Germinal center (tissue), 1 donor: ENCODE results near the gene OR6C2.
A peak's percentile ranks its signal among the peaks of the same experiment; 100 is the strongest.
"Not testable (repeated sequence)": the region's sequence is repeated elsewhere in the genome, so short reads cannot be mapped to it uniquely, and the experiment has no call there.

ENCODE experiments used
- DNase-seq: peaks from one replicate; pipeline ENCODE4 v3.0.0; 2012; ENCODE audit warnings: mixed read lengths, low spot score

Gene OR6C2

GRCh38 chr12:55443776-55444175 lies at the start of gene OR6C2:
OR6C2 (plus strand) TSS chr12:55444076; CDS start chr12:55452214, 8,138 bp downstream.
- no peak for DNase-seq

- DNase-seq, result no peak
Observed at GRCh38 chr12:55396326-55396725, 47.5 kb upstream of the OR6C2 start.

DNA sequence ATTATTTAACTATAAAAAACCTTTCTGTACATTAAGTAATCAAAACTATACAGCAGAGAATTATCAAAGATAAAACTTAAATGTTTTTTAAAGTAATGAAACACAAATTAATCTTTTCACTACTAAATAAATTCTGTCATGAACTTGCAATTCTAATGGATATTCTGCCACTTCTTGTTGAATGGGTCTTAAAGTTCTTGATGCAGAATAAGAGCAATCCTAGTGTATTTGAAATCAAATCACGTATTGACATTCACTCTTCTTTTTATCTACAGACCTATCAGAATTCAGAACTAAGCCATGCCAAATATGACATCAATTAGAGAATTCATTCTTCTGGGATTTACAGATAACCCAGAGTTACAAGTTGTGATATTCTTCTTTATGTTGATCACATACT lies 43.6 kb upstream of the OR6C2 start, which contains the start of gene OR6C65:
Gene OR6C65 (plus strand): TSS at position 301 of the 400 bp plus-strand sequence. CDS start 0 bp downstream, at position 301.
- DNase-seq, result no peak

DNA sequence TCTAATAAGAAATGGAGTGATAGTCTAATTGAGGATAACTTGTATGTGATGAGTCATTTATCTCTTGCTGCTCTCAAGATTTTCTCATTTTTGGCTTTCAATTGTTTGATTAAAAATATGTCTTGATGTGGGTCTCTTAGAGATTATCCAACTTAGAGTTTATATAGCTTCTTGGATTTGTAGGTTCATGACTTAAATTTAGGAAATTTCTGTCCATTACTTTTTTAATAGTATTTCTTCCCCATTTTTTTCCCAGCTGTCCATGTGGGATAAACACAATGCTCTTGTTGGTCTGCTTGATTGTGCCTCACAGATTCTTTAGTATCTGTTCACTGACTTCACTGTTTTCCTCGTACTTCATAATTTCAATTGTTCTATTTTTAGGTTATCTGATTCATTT lies 36.0 kb upstream of the OR6C2 start:
- DNase-seq, result no peak

GRCh38 chr12:55409133-55409532 lies 34.7 kb upstream of the OR6C2 start:
- DNase-seq, result not testable (repeated sequence)

- not testable (repeated sequence) for DNase-seq
Observed at GRCh38 chr12:55412138-55412537, 31.7 kb upstream of the OR6C2 start.

GRCh38 chr12:55413498-55414388 lies 30.1 kb upstream of the OR6C2 start:
- not testable (repeated sequence) for DNase-seq

DNA sequence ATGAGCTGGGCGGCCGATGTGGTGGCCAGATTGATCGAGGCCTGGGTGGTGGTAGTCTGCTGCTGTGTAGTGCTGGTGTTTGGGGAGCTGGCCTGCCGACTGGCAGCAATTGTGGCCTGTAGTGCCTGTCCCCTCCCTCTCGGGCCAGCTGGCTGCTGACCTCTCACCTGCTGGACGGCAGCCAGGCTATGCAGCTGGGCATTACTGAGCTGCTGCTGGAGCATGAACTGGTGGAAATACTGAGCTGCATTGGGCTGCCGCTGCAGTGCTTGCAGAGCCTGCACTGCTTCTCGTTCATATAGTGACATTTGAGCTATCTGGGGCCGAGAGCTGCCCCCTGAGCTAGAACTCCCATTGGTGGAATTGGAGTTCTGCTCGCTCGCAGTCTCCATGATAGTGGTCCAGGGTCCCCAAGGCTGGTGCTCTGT lies 29.5 kb upstream of the OR6C2 start:
- not testable (repeated sequence) for DNase-seq

- DNase-seq, result not testable (repeated sequence)
Observed at GRCh38 chr12:55414889-55415288, 29.0 kb upstream of the OR6C2 start.

- no peak for DNase-seq
Observed at GRCh38 chr12:55416961-55417360, 26.9 kb upstream of the OR6C2 start.

- DNase-seq, result no peak
Observed at GRCh38 chr12:55420307-55420962, 23.4 kb upstream of the OR6C2 start.

GRCh38 chr12:55425954-55426353 lies 17.9 kb upstream of the OR6C2 start, which contains the start of gene OR6C76:
OR6C76 (plus strand) TSS chr12:55426254; CDS start chr12:55426254, 0 bp downstream.
- DNase-seq, result no peak

- DNase-seq, result no peak
Observed at GRCh38 chr12:55428331-55429243, 15.3 kb upstream of the OR6C2 start.

- not testable (repeated sequence) for DNase-seq
Observed at GRCh38 chr12:55441233-55441632, 2.6 kb upstream of the OR6C2 start.

GRCh38 chr12:55445357-55445756 lies 1.5 kb downstream of the OR6C2 start:
- no peak for DNase-seq

DNA sequence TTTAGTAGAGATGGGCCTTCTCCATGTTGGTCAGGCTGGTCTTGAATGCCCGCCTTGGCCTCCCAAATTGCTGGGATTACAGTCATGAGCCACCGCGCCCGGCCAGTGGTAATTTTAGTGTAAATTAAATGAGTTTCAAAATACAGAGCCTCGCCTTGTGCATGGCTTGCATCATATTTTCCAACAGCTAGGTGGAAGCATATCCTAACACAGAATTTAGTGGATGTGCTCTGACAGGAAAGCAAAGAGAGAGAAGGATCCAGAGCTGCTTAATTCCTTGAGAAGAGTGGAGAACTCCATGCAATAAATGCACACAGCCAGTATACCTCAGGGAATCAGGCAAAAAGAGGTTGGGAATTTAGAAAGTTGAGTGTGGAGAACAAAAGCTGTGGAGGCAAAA lies 2.5 kb downstream of the OR6C2 start:
- DNase-seq, result no peak

DNA sequence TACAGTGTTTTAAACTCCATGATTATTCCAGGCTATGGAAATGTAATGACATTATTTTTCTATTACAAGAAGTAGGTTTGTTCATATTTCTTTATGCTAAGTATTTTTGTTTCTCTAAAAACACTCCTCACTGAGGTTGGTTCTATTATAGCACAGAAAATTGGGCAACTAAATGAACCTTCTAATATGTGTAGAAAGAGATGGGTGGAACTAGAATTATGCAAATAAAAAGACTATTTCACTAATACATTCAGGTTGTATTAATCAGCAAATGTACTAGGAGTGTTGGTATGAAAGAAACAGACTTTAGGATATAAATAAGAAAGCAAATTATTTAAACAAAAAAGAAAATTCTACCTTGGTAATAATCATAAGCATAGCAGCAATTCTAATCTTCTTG lies 4.9 kb downstream of the OR6C2 start:
- no peak for DNase-seq

- not testable (repeated sequence) for DNase-seq
Observed at GRCh38 chr12:55464926-55465325, 21.1 kb downstream of the OR6C2 start.

DNA sequence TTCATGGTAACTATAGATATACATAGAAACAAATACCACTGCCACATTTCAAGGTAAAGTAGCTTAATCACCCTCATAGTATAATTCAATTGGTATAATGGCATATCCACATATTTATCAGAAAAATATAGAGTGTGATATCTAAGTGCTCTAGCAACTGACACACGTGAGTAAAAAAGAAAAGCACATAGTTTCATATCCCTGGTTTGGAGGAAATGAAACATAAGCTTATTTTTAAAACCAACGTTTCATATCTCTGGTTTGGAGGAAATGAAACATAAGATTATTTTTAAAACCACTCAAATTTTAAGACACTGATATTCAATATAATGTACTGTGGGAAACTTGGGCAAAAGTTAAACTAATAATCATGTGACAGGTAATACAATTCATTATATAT lies 24.0 kb downstream of the OR6C2 start:
- peak; percentile 39 for DNase-seq

DNA sequence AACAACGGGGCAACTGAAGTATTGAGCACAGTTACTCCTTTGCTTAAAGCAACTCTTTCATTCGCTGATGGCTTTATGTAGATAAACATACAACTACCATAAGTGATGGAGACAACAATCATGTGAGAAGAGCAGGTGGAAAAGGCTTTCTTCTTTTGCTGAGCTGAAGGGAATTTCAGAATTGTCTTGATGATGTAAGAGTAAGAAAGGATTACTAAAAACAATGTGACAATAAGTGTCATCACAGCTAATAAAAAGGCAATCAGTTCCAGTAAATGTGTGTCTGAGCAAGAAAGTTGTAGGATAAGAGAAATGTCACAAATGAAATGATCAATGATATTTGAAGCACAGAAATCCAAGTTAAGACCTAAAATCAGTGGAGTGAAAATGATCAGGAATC lies 25.4 kb downstream of the OR6C2 start:
- no peak for DNase-seq

GRCh38 chr12:55470088-55470829 lies 26.4 kb downstream of the OR6C2 start, which contains the start of gene OR6C70:
OR6C70 (minus strand) TSS chr12:55470138; CDS start chr12:55470138, 0 bp downstream.
- DNase-seq, result no peak
